Melanocyte of skin (primary cell): ENCODE data around the gene OLFM4. TPM values are rescaled to one million over a fixed set of nuclear protein-coding genes. Genes with fewer than 3 reads are reported as not detected.

Experiments
- total RNA-seq, 2 donors: library from RNA; depleted of rRNA; stranded (reverse); fragments of >200 nt; gene quantifications; 2 replicates each; pipeline ENCODE4 v1.2.3, GENCODE V29; 2012

The OLFM4 gene, protein sequence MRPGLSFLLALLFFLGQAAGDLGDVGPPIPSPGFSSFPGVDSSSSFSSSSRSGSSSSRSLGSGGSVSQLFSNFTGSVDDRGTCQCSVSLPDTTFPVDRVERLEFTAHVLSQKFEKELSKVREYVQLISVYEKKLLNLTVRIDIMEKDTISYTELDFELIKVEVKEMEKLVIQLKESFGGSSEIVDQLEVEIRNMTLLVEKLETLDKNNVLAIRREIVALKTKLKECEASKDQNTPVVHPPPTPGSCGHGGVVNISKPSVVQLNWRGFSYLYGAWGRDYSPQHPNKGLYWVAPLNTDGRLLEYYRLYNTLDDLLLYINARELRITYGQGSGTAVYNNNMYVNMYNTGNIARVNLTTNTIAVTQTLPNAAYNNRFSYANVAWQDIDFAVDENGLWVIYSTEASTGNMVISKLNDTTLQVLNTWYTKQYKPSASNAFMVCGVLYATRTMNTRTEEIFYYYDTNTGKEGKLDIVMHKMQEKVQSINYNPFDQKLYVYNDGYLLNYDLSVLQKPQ
- total RNA-seq: not detected

DNA sequence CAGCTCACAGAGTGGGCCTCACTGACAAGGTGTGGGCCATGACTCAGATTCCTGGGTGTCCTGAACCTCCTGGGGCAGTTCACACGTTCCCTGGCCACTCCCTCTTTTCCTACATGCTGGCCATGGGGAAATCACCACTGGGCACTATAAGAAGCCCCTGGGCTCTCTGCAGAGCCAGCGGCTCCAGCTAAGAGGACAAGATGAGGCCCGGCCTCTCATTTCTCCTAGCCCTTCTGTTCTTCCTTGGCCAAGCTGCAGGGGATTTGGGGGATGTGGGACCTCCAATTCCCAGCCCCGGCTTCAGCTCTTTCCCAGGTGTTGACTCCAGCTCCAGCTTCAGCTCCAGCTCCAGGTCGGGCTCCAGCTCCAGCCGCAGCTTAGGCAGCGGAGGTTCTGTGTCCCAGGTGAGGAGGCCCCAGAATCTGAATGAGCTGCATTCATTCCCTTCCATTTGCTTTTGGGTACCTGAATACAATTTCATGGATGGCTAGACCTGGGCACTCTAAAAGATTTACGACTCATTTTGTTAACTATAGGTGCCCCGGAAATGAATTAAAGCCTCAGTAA, at the start of gene OLFM4:
Gene OLFM4 (plus strand): TSS at position 177 of the 567 bp plus-strand sequence. CDS start 24 bp downstream, at position 201.

Other genes starting within 250 kb of the OLFM4 start
- gene PCDH8, start 180.2 kb upstream of the OLFM4 start, total RNA-seq: not detected